Kidney (tissue), 14 donors: Measurements from ENCODE around the gene FBLN7. TPM values are rescaled to one million over a fixed set of nuclear protein-coding genes. Genes with fewer than 3 reads are reported as not detected.

ENCODE experiments used
- DNase-seq, 5 donors: peaks; one replicate each; pipeline ENCODE4 v3.0.0-alpha.2; 2013 to 2020
- FAIRE-seq: peaks from 2 replicates; lab custom pipeline; 2012; peaks lifted over from hg19 to GRCh38; lab: Jason Lieb, UNC
- H3K27ac ChIP-seq, 2 donors: one replicate each; pipeline ENCODE4 v1.7.0; 2013; ENCODE audit warnings: low read depth in 2 of 2, low read length in 2 of 2, inconsistent platforms in 1 of 2
- H3K27me3 ChIP-seq: one replicate; pipeline ENCODE4 v1.7.1; 2013; ENCODE audit warnings: low read length, inconsistent platforms; ENCODE audit not compliant: control insufficient read depth, insufficient read depth
- H3K36me3 ChIP-seq, 3 donors: one replicate each; pipeline versions ENCODE4 v1.7.0 to v1.7.1; 2013; ENCODE audit warnings: low read length in 3 of 3, control low read depth in 1 of 3, inconsistent platforms in 1 of 3; ENCODE audit not compliant: insufficient read depth in 3 of 3, control insufficient read depth in 2 of 3
- H3K4me1 ChIP-seq, 3 donors: one replicate each; pipeline versions ENCODE4 v1.7.0 to v1.7.1; 2013; ENCODE audit warnings: low read length in 3 of 3, inconsistent platforms in 1 of 3, low read depth in 1 of 3; ENCODE audit not compliant: control insufficient read depth in 2 of 3, insufficient read depth in 2 of 3
- H3K4me3 ChIP-seq, 3 donors: one replicate each; pipeline versions ENCODE4 v1.7.0 to v1.8.1; 2013; ENCODE audit warnings: low read length in 3 of 3, control low read depth in 1 of 3, inconsistent platforms in 1 of 3
- H3K9ac ChIP-seq, 3 donors: one replicate each; pipeline versions ENCODE4 v1.7.0 to v1.7.1; 2013; ENCODE audit warnings: low read length in 3 of 3, control low read depth in 1 of 3, inconsistent platforms in 1 of 3
- H3K9me3 ChIP-seq, 3 donors: one replicate each; pipeline versions ENCODE4 v1.7.0 to v1.7.1; 2013; ENCODE audit warnings: low read length in 3 of 3, control low read depth in 1 of 3, inconsistent platforms in 1 of 3; ENCODE audit not compliant: control insufficient read depth in 2 of 3, insufficient read depth in 1 of 3
- CTCF ChIP-seq: IDR thresholded peaks from 3 replicates; pipeline ENCODE4 v1.5.1; 2012; ENCODE audit warnings: mild to moderate bottlenecking, moderate library complexity, borderline replicate concordance; ENCODE audit not compliant: insufficient read depth; ENCODE audit errors: extremely low read depth
- intact Hi-C: fragments of 100-400 bp; cut with DNase I; formaldehyde crosslinking; loops from one replicate; pipeline ENCODE4 v1.11.1; 2022
- polyA plus RNA-seq: library from polyadenylated mRNA; stranded (reverse); fragments of 350-450 nt; fragmentation: Illumina TruSeq; extraction: RNeasy Lipid Tissue Mini Kit (QIAGEN cat#74804); gene quantifications from one replicate; pipeline ENCODE4 v1.2.3, GENCODE V29; 2014; ENCODE audit warnings: low read depth, low replicate concordance; ENCODE audit not compliant: insufficient read depth
- total RNA-seq: library from RNA; stranded (reverse); fragmentation: NEBNext Ultra II Directional; extraction: Animal tissue kit (Norgen Biotek cat#: 25700); gene quantifications from one replicate; pipeline ENCODE4 v1.2.1, GENCODE V29; 2021
- donor health status: control.
- donor health status: control.
- donor health status: control.
- donor health status: control.
- donor health status: control.
- donor health status: DM: yes; HTN: yes; CAD: no.
- donor health status: Normal renal cell carcinoma (clear cell type).

Gene FBLN7
- total and polyA plus RNA-seq, 2 donors from 2014 or later = 0.71 to 4.6 TPM

GRCh38 chr2:112197868-112198267 lies 59.7 kb downstream of the FBLN7 start:
- no peak overlapping the region for H3K4me3 ChIP-seq
- intact Hi-C loops = no loop called here
- no peak for TF ChIP-seq CTCF
- FAIRE-seq = no peak
- H3K27me3 ChIP-seq = no peaks in the 10 kb centered on the region
- DNase-seq = no peak
- H3K36me3 ChIP-seq = no peaks in the 10 kb centered on the region
- no peak overlapping the region for H3K9ac ChIP-seq
- H3K4me1 ChIP-seq = peaks cover 0 to 3% (median 0%) of the 10 kb centered on the region in 3 donors
- H3K9me3 ChIP-seq = no peaks in the 10 kb centered on the region
- no peak overlapping the region for H3K27ac ChIP-seq

GRCh38 chr2:112198780-112199179 lies 60.6 kb downstream of the FBLN7 start:
- H3K27ac ChIP-seq = no peak overlapping the region
- FAIRE-seq (no peak), DNase-seq (no peak)
- intact Hi-C loops = no loop called here
- H3K4me3 ChIP-seq = no peak overlapping the region
- H3K36me3 ChIP-seq = no peaks in the 10 kb centered on the region
- H3K9ac ChIP-seq = no peak overlapping the region
- peaks cover 0 to 3% (median 0%) of the 10 kb centered on the region in 3 donors for H3K4me1 ChIP-seq
- no peaks in the 10 kb centered on the region for H3K27me3 ChIP-seq
- H3K9me3 ChIP-seq = peaks cover 0 to 2% (median 0%) of the 10 kb centered on the region in 3 donors
- TF ChIP-seq CTCF = no peak

- peaks cover 0 to 2% (median 2%) of the 10 kb centered on the region in 3 donors for H3K9me3 ChIP-seq
- H3K4me3 ChIP-seq = no peak overlapping the region
- no peak overlapping the region for H3K27ac ChIP-seq
- H3K4me1 ChIP-seq = peaks cover 0 to 3% (median 0%) of the 10 kb centered on the region in 3 donors
- DNase-seq = no peak
- no peak for TF ChIP-seq CTCF
- H3K9ac ChIP-seq = no peak overlapping the region
- intact Hi-C loops = no loop called here
- no peaks in the 10 kb centered on the region for H3K27me3 ChIP-seq
- no peak for FAIRE-seq
- H3K36me3 ChIP-seq = no peaks in the 10 kb centered on the region
Observed at GRCh38 chr2:112199188-112199587, 61.0 kb downstream of the FBLN7 start.

- Histone ChIP-seq H3K4me3 (no peak overlapping the region), H3K9me3 (peaks cover 0 to 6% (median 2%) of the 10 kb centered on the region in 3 donors), H3K27me3 (no peaks in the 10 kb centered on the region), H3K4me1 (peaks cover 0 to 3% (median 0%) of the 10 kb centered on the region in 3 donors), H3K36me3 (no peaks in the 10 kb centered on the region), H3K9ac (no peak overlapping the region), H3K27ac (peak overlapping the region in 1 of 2 donors; percentile 3)
- TF ChIP-seq CTCF = no peak
- DNase-seq (no peak), FAIRE-seq (no peak)
- intact Hi-C loops = no loop called here
Observed at GRCh38 chr2:112201696-112202430, 63.7 kb downstream of the FBLN7 start.
